ENCODE measurements around the gene KDR. TPM values are rescaled to one million over a fixed set of nuclear protein-coding genes. Genes with fewer than 3 reads are reported as not detected.

KDR gene
- total RNA-seq, 4 donors from 2014 or later: 101 to 218 (median 117) TPM

DNA sequence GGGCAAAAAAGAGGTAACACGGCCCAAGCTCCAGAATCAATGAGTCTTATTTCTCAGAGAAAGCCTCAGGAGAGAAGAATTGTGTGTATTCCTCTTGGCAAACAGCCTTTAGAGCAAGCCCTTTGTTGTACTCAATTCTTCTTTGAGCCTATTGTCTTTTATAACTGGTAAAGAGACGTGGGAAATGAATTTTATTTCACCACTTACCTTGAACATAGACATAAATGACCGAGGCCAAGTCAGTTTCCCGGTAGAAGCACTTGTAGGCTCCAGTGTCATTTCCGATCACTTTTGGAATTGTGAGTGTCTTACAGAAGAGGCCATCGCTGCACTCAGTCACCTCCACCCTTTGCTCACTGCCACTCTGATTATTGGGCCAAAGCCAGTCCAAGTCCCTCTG is 7.0 kb downstream of the KDR start:
- Histone ChIP-seq H3K9me3 (no peaks in the 10 kb centered on the region), H3K4me1 (no peaks in the 10 kb centered on the region), H3K4me3 (no peak overlapping the region), H3K27me3 (no peaks in the 10 kb centered on the region), H3K36me3 (peaks cover 0 to 3% of the 10 kb centered on the region in 2 donors), H3K27ac (peak overlapping the region in 1 of 2 donors; percentile 50)
- intact Hi-C loops (cut with DNase I; ENCODE audit: low total_unique reads): no loop called here
- TF ChIP-seq, protein P1, sequence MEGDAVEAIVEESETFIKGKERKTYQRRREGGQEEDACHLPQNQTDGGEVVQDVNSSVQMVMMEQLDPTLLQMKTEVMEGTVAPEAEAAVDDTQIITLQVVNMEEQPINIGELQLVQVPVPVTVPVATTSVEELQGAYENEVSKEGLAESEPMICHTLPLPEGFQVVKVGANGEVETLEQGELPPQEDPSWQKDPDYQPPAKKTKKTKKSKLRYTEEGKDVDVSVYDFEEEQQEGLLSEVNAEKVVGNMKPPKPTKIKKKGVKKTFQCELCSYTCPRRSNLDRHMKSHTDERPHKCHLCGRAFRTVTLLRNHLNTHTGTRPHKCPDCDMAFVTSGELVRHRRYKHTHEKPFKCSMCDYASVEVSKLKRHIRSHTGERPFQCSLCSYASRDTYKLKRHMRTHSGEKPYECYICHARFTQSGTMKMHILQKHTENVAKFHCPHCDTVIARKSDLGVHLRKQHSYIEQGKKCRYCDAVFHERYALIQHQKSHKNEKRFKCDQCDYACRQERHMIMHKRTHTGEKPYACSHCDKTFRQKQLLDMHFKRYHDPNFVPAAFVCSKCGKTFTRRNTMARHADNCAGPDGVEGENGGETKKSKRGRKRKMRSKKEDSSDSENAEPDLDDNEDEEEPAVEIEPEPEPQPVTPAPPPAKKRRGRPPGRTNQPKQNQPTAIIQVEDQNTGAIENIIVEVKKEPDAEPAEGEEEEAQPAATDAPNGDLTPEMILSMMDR (IDR thresholded peaks at IDR 0.05): no peak
- no peak for TF ChIP-seq POLR2A (IDR thresholded peaks at IDR 0.05)
- no peak for DNase-seq

DNA sequence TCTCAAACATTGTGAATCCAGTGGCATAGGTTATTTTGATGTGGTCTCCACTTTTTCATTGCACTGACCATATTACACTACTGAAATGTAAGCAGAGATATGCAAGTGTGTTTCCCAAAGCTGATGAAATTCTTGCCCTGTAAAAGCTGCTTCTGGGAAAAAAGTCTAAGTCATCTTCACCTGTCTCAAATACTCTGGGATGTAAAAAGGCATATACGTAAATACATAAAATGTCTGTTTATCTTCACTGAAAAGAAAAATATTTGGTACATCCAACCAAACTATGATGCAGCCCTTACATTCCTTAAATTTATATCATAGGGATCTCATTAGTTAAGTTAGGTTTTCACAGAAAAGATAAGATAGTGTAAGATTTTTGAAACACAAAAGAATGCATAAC is 7.9 kb downstream of the KDR start:
- H3K36me3 ChIP-seq: peaks cover 0 to 3% of the 10 kb centered on the region in 2 donors

DNA sequence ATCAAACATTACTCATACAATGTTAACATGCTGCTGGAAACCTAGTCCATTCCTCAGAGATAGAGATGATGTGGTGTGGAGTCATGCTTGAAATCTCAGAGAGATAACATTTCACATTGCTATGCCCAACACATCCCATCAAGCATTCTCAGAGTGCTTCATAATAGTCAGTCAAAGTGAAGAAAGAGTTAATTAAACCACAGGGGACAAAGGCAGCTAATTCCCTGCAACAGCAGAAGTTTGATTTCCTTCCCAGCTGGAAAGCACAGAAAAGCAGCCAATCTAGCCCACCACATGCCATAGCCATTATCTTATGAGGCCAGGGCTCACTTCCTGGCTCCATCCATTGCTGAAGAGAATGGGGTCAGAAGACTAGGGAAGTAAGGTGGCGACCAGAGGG is 8.9 kb downstream of the KDR start:
- H3K4me3 ChIP-seq: no peak overlapping the region
- H3K27me3 ChIP-seq: no peaks in the 10 kb centered on the region
- DNase-seq: no peak
- peaks cover 0 to 3% of the 10 kb centered on the region in 2 donors for H3K36me3 ChIP-seq
- no peaks in the 10 kb centered on the region for H3K4me1 ChIP-seq
- no peaks in the 10 kb centered on the region for H3K9me3 ChIP-seq
- intact Hi-C loops (cut with DNase I; ENCODE audit: low total_unique reads): no loop called here
- peak overlapping the region in 1 of 2 donors; percentile 0 for H3K27ac ChIP-seq
- TF ChIP-seq, protein P1 (IDR thresholded peaks at IDR 0.05): no peak
- TF ChIP-seq POLR2A (IDR thresholded peaks at IDR 0.05): no peak

More for the DNA sequence above, 7.9 kb downstream of the KDR start:
- TF ChIP-seq, protein P1 (IDR thresholded peaks at IDR 0.05): no peak
- TF ChIP-seq POLR2A (IDR thresholded peaks at IDR 0.05): no peak
- DNase-seq: no peak
- Histone ChIP-seq H3K27me3 (no peaks in the 10 kb centered on the region), H3K27ac (peak overlapping the region in 1 of 2 donors; percentile 0), H3K4me3 (no peak overlapping the region), H3K4me1 (no peaks in the 10 kb centered on the region), H3K9me3 (no peaks in the 10 kb centered on the region)
- intact Hi-C loops (cut with DNase I; ENCODE audit: low total_unique reads): no loop called here

DNA sequence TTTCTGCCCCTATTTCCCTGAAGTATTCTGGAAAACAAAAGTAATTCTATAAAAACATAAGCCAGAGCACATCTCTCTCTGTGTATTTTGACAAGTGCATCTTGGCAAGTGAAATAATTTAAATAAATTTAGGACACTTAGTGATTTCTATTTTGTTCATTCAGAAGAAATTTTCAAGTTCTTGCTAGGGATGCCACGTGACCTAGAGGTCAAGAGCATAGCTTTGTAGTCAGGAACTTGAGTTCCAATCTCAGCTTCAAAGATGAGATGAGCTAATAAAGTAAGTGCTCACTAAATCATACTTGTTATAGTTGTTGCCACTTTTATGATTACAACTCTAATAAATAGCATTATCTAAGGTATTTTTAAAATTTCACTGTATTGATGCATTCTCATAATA is 13.8 kb downstream of the KDR start:
- Histone ChIP-seq H3K27ac (no peak overlapping the region), H3K36me3 (no peaks in the 10 kb centered on the region), H3K9me3 (no peaks in the 10 kb centered on the region), H3K4me1 (no peaks in the 10 kb centered on the region), H3K27me3 (no peaks in the 10 kb centered on the region), H3K4me3 (no peak overlapping the region)
- TF ChIP-seq, protein P1 (IDR thresholded peaks at IDR 0.05): no peak
- no peak for TF ChIP-seq POLR2A (IDR thresholded peaks at IDR 0.05)
- DNase-seq: no peak
- intact Hi-C loops (cut with DNase I; ENCODE audit: low total_unique reads): no loop called here

DNA sequence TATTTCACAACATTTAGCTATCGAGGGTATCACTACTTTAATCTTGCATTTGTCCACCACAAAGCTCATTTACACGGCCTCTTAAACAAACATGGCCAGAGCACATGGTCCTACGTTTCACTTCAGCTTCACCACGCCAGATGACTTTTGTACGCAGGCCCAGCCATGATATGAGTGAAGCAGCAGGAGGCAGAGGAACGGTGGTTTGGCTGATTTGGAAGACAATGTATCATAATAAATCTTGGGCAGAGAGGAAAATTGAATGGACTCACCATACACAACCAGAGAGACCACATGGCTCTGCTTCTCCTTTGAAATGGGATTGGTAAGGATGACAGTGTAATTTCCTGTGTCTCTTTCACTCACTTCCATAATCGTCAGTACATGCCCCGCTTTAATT is 15.3 kb downstream of the KDR start:
- H3K36me3 ChIP-seq: no peaks in the 10 kb centered on the region

More for the DNA sequence above, 15.3 kb downstream of the KDR start:
- TF ChIP-seq POLR2A (IDR thresholded peaks at IDR 0.05): no peak
- TF ChIP-seq, protein P1 (IDR thresholded peaks at IDR 0.05): no peak
- H3K9me3 ChIP-seq: no peaks in the 10 kb centered on the region
- DNase-seq: no peak
- H3K27ac ChIP-seq: no peak overlapping the region
- H3K4me3 ChIP-seq: no peak overlapping the region
- no peaks in the 10 kb centered on the region for H3K4me1 ChIP-seq
- intact Hi-C loops (cut with DNase I; ENCODE audit: low total_unique reads): no loop called here
- no peaks in the 10 kb centered on the region for H3K27me3 ChIP-seq
